SK-N-MC (cell line): ENCODE results near the gene CENPL.

Source experiments
- EZH2 ChIP-seq: fragments of 200-600 bp; sonication (generic); IDR thresholded peaks from one replicate; pipeline ENCODE4 v1.6.1; 2017; ENCODE audit warnings: antibody characterized with exemption
- FOXP2 ChIP-seq: optimal IDR thresholded peaks from 2 replicates; pipeline ENCODE3; 2011; ENCODE audit warnings: mild to moderate bottlenecking, moderate library complexity; ENCODE audit not compliant: insufficient read depth; ENCODE audit errors: extremely low read length, control extremely low read depth
- POLR2AphosphoS5 ChIP-seq: IDR thresholded peaks from 2 replicates; pipeline ENCODE4 v1.6.1; 2012; ENCODE audit warnings: mild to moderate bottlenecking, low read depth, low read length, borderline replicate concordance

DNA sequence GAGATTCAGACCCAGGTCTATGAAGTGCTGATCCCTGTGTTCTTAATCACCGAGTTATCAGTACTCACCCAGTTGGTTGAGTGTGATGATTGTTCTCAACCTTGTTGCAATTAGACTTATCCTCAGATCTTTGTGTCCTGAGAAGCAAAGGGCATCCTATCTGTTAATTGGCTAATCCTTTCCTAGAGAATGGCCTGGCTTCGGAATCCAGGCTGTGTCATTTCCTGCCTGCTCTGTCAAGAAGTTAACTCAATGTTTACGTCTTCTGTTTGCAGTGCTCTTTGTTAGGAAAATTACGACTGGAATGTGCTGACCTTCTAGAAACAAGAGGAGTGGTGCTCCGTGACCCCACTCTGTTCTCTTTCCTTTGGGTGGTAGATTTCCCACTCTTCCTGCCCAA is 28.4 kb upstream of the CENPL start:
- no peak for TF ChIP-seq EZH2
- TF ChIP-seq FOXP2: no peak
- no peak for TF ChIP-seq POLR2AphosphoS5
